Activated CD8-positive, alpha-beta memory T cell treated with anti-CD3 and anti-CD28 coated beads for 36 hours (primary cell): ENCODE data around the gene FAM174B. TPM values are rescaled to one million over a fixed set of nuclear protein-coding genes. Genes with fewer than 3 reads are reported as not detected.

ENCODE experiments used
- CTCF ChIA-PET: fragments of 350-600 bp; sonication (Branson Sonifier 250); formaldehyde crosslinking; loops from one replicate; lab custom pipeline; 2021; ENCODE audit warnings: antibody characterized with exemption; lab: Charles Lee
- POLR2A ChIA-PET: fragments of 350-600 bp; sonication (Branson Sonifier 250); formaldehyde crosslinking; loops from one replicate; lab custom pipeline; 2021; ENCODE audit warnings: antibody characterized with exemption; lab: Charles Lee
- total RNA-seq, 2 experiments: library from RNA; stranded (reverse); gene quantifications; one replicate each; pipeline ENCODE4 v1.2.3, GENCODE V29; 2021

The FAM174B gene
- total RNA-seq, 2 experiments from 2014 or later, result 3.6 to 4.9 TPM

DNA sequence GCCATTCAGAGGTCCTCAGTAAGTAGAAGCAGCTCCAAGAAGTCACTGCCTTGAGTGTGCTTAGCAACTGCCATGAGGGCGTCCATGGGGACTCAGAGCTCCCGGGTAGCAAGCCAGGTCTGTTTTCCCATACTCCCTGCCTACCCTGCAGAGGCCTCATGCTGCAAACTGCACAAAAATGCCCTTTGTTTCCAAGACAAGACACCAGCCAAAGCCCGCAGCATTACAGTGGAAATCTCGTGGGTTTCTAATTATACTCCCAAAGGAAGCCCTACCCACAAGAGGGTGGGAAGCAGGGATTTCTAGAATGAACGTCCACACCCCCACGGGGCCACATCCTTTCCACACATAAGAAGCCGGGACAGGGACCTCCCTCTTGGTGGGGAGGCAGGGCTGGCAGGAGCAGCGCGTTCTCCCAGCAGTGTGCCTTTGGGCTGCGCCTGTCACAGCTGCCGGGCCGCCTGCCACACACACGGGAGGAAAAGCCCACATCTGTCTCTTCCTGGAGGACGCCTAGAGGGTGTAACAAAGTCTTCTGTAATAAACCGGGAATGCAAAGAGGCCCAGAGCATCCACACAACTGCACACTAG, 31.1 kb downstream of the FAM174B start:
- CTCF ChIA-PET, result no interaction called here

DNA sequence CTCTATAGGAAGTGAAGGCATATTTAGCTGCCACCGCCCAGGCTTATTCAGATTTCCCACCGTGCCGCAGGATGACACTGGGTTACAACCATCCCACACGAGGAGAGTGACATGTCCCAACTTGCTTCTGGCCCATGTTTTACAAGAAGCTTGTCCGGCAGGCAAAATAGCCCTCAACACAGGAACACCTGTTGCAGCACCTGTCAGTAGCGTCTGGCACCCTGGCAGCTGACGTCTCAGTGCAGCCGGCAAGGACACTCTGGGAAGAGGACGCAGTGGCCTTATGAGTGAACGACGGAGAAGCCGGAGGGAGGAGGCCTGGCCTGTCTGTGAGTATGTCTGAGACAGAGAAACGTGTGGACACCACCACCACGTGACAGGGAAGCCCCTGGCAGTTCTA, 32.1 kb downstream of the FAM174B start:
- CTCF ChIA-PET, result no interaction called here

More for the DNA sequence above, 31.1 kb downstream of the FAM174B start:
- POLR2A ChIA-PET, result no interaction called here

DNA sequence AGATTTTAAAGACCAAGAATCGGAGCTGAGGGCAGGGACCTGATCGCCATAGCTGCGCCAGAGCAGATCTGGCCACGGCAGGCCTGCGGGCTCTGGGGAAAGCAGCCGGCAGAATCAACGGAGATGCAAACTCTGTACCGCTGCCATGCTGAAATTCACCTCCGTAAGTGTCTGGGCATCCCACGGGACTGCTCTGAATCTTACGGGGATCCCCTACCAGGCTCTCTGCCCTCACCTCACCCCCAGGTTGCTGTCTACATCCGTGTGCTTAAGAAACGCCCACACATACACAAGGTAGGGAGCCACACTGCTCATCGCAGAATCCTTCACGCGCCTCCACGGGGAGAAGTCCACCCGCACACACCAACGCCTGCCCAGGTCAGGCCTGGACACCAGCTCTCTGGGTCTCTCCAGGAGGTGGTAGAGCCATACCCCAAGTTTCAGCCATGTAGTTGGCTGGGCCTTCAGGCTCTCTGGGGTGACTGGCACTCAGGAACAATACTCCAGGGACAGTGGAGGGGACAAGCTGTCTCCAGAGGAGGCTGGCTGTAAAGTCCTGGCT, 33.5 kb downstream of the FAM174B start:
- ChIA-PET POLR2A (no interaction called here), CTCF (interaction anchor here (1.6 kb wide), 1 partner anchor 92 kb away, joined by 4 read pairs; no protein-coding TSS in a partner anchor)

More for the DNA sequence above, 32.1 kb downstream of the FAM174B start:
- POLR2A ChIA-PET, result no interaction called here

DNA sequence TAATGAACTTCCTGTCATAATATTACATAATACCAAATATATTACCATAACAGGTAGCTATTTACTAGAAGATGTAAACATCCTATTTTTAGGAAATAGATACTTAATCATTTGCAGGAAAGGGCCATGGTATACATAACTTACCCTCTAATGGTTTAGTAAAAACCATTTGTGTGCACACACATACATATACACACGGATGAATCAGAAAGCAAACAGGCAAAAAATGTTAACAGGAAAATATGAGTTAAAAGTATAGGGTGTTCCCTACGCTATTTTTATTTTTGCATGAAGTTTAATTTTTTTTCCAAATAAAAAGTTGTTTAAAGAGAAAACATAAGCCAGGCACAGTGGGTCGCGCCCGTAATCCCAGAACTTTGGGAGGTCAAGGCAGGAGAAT, 34.6 kb downstream of the FAM174B start:
- CTCF ChIA-PET, result interaction anchor here (1.0 to 1.6 kb wide), 2 partner anchors 8 to 93 kb away, joined by 3 to 4 read pairs; no protein-coding TSS in a partner anchor
- POLR2A ChIA-PET, result no interaction called here

DNA sequence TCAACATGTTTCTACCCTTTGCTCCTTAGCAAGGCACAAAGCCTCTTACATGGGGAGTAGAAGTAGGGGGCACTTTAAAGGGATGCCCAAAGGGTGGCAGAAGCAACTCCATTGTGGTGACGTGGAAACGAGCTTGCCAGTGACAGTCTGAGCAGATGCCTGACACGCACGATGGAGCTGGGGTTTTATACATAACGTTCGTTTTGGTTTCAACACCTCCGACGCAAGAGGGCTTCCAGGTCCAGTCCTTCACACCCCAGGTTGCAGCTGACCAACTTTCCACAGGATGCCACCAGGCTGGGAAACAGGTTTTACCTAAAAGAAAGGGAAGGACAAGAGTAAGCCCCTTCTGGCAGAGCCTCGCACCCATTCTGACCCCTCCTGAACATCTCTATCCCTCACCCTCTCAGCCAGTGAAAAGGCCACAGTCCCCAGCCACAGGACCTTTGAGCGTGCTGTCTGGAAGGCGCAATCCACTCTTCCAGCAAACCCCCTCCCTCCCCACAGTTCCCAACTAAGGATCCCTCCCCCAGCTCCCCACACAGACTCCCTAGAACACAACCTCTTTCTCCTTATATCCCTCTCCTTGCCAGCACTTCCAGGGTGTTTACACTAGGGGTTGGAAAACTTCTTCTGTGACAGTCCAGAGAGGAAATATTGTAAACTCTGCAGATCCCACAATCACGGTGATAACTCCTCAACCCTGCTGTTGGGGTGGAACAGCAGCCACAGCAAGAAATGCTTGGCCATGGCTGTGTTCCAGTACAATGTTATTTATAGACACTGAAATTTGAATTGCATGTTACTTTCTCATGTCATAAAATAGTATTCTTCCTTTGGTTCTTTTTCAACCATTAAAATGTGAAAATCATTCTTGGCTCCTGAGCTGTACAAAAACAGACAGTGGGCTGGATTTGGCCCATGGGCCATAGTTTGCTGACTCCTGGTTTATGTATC, 36.2 kb downstream of the FAM174B start:
- ChIA-PET CTCF (no interaction called here), POLR2A (no interaction called here)

DNA sequence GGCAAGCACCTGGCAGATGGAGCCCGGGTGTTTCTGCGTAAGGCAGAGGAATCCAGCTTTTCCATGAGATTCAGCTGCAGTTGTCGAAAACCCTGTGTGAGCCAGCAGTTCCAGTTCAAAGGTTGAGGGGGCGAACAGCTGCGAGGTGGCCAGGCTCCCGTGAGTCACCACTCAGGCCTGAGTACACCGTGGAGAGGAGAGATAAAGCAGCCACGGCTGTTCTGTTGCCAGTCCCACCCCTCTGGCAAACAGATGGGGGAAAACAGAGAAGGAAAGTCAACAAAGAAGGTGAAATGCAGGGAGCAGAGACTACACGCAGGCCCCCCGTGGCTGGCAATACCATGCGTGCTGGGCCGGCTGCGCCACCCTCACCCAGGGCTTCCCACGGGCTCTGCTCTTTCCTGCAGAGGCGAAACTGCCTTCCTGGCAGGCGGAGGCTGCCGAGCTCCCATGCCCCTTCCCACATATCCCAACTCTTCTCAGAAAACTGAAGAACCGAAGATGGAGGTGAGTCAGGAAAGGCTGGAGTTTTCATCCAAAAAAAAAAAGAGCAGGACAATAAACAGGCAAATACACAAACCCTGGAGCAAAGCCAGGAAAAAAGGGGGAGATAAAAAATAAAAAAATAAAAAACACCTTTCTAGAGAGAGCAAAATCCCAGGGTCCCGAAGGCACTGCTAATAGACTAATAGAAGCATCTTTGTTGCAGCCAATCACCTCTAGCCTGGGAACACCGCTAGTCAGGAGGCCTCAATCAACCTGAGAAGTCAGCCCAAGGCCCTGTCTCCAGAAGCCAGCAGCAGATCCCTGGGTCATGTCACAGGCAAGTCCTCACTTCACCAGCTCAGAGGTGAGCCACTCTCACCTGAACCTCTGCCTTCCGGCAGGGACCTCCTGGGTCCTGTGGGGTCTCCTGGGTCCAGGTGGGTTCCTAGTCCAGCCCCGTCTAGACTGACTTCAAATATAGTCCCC, 37.7 kb downstream of the FAM174B start:
- POLR2A ChIA-PET, result no interaction called here
- CTCF ChIA-PET, result no interaction called here

DNA sequence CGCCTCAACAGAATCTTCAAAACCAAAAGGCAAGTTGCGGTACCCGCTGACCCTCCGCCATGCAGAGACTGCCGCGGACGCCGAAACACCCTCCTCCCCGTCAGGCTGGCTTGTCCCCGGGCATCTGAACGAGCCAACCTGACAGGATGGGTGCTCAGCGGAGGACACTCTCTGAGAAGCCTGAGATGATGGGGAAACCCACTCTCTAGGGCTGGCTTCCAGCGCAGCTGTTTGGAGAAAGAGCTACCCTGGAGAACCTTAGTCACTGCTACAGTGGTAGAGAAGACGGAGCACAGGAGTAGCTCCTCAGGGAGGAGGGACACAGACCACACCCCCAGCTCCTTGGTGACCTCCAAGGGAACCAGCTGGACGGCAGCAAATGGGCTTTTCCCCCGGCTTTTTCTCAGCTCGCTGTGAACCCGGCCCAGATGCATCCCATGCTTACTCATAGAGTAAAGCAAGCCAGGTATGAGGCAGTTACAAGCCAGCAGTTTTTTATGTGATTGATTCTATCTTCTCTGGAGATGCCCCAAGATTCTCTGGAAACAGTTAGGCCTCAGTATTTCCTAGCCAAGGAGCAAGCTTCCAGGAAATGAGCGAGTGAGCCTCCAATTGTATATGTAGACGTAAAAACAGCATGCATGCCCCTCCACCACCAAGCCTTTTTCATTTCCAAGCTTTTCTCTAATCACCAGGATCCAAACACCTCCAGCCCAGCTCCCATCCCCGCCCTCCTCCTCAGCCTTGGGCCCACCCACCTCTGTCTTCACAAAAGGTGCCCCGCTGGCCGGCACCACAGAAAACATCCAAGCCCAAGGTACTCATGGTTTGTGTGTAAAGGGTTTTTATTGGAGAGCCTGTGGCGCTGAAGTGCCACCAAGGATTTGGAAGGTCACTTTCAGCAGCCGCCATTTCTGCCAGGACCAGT, 38.7 kb downstream of the FAM174B start:
- CTCF ChIA-PET, result no interaction called here
- POLR2A ChIA-PET, result no interaction called here

DNA sequence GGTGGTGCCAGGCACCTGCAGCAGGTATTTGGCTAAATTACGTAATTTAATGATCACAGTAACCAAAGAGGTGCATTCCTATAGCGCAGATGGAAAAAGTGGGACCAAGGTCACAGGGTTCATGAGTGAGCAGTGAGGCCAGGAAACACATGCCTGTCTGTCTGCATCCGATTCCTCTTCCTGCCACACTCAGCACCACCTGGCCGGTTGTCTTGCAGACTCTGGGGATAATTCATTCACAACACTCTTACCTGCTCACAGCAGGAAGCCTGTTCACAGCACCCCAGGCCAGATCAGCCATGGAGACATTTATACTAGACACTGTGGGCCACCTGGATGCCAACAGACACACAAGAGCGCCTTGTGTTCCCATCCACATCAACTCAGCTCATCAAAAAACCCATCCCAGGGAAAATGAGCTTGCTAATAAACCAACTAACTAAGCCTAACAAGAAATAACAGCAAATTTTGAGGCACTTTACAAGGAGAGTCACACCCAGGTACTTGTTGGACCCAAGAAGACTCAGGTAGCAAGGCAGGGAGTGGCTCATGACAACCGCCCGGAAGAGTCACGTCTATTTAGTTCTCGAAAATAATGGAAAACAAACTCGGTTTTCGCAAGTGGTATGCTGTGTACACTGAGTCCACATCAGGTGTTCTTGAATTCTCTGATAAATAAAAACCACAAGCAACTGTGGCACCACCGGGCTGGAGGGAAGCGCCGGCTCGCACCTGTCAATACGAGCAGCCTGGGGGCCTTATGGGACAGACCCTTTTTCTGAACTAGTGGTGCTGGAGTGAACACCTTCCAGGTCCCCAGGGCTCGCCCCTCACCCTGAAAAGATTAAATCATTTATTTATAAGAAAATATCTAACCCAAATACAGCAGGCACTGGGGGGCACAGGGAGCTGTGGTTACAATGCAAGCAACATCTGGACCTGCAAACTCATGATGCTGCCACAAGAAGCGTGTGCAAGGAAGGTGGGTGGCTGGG, 40.5 kb downstream of the FAM174B start:
- CTCF ChIA-PET, result no interaction called here

DNA sequence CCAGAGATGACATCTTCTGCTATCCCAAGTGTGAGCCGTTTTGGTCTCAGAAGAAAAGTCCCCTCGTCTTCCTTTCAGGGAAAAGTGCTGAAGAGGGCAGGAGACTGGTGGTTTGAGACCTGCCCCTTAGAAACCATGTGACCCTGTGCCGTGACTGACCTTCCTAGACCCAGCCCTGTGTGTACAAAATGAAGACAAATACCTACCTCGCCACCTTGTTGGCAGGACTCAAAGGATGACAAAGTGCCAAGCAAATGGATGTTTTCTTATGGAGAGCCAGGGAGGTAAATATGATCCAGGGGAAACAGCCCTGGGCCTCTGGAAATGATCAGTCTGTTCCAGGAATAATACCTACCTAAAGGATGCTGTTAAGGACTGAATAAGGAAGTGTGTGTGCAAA, 41.3 kb downstream of the FAM174B start:
- POLR2A ChIA-PET, result no interaction called here
- CTCF ChIA-PET, result no interaction called here

More for the DNA sequence above, 40.5 kb downstream of the FAM174B start:
- POLR2A ChIA-PET, result no interaction called here

DNA sequence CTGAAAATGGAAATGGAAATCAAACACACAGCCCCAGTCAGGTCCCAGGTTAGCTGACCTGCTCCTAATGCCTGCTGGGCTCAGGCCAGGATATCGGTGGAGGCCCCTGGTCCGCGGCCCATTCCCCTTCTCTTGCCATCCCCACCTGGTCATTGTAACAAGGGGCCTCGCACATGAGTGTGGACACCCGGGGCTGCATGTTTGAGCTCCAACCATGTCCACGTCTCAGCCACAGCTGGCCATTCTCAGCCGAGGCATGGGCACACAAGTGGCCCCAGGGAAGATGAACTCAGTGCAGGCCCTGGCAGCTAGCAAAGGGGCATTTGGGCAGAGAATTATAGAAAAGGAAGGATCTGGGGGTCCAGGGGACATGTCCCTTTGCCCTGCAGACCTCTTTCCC, 41.7 kb downstream of the FAM174B start:
- ChIA-PET POLR2A (no interaction called here), CTCF (interaction anchor here (0.9 kb wide), 1 partner anchor 7 kb away, joined by 3 read pairs; no protein-coding TSS in a partner anchor)

DNA sequence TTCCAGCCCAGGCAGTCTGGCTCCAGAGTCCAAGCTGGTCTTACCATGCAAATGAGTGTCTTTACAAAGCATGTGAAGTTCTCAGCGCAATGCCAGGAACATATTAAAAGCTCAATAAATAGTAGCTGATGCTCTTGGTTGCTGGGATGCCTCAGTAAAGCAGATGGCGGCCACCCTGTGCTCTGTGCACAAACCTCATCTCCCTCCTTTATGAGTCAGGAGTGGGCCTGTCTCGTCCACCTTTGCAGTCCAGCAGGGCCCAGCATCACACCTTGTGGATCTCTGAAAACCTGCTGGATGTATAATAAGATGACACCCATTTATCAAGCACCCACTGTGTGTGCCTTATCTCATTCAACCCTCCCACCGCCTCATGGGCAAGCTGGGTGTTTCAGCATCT, 42.7 kb downstream of the FAM174B start:
- CTCF ChIA-PET, result interaction anchor here (0.9 to 1.3 kb wide), 3 partner anchors 8 to 104 kb away, joined by 3 to 5 read pairs (median 3); no protein-coding TSS in a partner anchor
- POLR2A ChIA-PET, result no interaction called here

DNA sequence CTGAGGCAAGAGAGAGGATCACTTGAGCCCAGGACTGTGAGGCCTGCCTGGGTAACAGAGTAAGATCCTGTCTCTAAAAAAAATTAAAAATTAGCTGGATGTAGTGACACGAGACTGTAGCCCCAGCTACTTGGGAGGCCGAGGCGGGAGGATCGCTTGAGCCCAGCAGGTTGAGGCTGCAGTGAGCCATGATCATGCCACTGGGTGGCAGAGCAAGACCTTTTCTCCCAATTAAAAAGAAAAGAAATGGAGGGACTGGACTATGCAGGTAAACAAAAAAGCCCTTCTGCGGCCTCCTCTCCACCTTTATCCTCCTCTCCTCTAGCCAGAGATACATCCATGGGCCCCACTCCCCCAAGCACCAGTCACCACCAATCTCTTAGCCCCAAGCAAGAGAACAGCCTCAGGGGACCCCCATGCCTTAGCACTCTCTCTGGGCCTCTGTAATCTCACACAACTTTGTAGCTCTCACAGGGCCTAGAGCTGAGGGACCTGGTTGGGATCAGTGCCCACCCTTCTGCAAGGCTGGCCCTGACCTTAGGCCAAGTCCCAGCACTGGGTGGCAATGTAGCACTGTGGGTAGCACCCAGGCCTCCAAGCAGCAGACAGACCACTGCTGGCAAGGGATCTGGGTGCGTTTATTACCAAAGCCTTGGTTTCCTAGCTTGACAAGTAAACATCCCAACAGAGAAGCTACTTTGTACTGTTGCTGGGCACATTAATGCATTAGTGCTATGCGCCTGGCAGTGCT, 43.4 kb downstream of the FAM174B start:
- POLR2A ChIA-PET, result no interaction called here
- CTCF ChIA-PET, result interaction anchor here (0.8 to 1.3 kb wide), 4 partner anchors 85 to 105 kb away, joined by 3 to 5 read pairs (median 4); no protein-coding TSS in a partner anchor

DNA sequence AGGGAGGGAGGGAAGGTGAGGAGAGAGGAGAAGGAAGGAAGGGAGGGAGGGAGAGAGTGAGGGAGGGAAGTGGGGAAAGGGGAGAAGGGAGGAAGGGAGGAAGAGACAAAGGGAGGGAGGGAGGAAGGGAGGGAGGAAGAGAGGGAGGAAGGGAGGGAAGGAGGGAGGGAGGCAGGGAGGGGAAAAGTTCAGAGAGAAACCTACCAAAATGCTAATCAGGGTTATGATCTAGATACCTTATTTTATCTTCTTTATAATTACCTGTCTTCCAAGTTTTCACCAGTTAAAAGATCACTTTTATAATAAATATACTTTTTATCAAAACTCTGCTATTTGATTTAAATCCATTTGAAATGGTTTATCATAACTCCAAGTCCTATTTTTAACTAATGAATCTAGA, 44.4 kb downstream of the FAM174B start:
- POLR2A ChIA-PET, result no interaction called here
- CTCF ChIA-PET, result interaction anchor here (0.8 to 1.1 kb wide), 2 partner anchors 86 to 104 kb away, joined by 3 to 4 read pairs; no protein-coding TSS in a partner anchor

DNA sequence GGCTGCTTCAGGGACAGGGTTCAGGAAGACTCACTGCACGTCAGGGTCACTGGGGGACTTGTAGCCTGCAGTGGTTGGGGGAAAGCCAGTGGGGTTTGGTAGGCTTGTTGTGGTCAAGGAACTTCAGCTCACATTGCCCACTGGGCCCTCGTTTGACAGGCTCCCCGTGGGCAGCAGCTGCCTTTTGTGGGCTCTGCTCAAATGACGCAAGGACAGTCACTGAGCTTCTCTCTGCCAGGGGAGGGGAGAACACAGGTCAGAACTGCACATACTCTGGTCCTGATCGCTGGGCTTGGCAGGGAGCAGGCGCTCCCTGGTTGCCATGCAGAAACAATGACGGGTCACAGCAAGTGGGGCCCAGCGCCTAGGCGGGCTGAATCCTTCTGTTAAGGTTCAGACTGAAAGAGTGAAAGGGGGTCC, 45.5 kb downstream of the FAM174B start:
- ChIA-PET CTCF (no interaction called here), POLR2A (no interaction called here)

DNA sequence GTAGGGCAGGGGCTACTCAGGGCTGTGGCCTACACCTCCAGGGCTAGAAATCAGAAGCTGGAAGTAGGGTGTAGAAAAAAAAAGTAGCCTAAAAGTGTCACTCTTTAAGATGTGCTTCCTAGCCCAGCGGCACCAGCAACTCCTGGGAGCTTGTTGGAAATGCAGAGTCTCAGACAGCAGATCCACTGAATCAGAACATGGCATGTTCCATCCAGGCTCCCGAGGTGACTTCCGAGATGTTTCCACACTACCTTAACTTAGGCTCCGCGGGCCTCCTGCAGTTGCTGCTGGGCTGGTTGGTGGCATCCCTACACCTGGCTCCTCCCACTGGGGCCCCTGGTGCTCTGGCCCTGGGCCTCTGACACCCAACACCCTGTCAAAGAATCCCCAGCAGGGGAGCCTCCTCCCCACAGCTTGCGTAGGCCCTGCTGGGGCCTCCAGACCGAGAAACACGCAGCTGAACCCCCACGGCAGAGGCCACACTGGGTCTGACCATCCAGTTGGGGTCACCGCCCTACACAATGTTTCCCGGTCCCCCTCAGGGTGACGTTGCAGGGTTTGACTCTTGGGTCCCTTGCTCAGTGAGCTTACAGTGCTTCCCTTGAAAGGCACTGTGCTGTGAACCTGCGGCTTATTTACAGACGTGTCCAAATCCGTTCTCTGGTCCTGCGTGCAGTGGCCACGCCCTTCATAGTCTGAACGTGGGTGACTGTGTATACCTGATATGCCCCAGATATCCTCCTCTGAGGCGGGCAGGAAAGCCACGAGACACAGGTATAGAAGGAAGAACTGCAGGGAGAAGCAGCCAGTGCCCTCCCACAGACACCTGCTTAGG, 46.5 kb downstream of the FAM174B start:
- CTCF ChIA-PET, result no interaction called here
- POLR2A ChIA-PET, result no interaction called here
